Retinal pigment epithelial cell (primary cell): ENCODE measurements around the gene HDAC9.

Experiments used
- DNase-seq: peaks from one replicate; pipeline ENCODE4 v3.0.0-alpha.2; 2010; ENCODE audit warnings: low read depth
- H3K4me3 ChIP-seq: 2 replicates; pipeline ENCODE4 v1.5.1; 2011; ENCODE audit warnings: mild to moderate bottlenecking, low read length, control low read depth, moderate library complexity
- TF ChIP-seq, protein P1 (sequence below): conservative IDR thresholded peaks from 2 replicates; pipeline ENCODE4 v1.5.1; 2011; ENCODE audit warnings: low read depth, low read length, control low read depth, inconsistent platforms

HDAC9 gene

GRCh38 chr7:18499407-18500177 lies 4.0 kb downstream of the HDAC9 start:
- H3K4me3 ChIP-seq: no peak overlapping the region
- DNase-seq: no peak
- TF ChIP-seq, protein P1, sequence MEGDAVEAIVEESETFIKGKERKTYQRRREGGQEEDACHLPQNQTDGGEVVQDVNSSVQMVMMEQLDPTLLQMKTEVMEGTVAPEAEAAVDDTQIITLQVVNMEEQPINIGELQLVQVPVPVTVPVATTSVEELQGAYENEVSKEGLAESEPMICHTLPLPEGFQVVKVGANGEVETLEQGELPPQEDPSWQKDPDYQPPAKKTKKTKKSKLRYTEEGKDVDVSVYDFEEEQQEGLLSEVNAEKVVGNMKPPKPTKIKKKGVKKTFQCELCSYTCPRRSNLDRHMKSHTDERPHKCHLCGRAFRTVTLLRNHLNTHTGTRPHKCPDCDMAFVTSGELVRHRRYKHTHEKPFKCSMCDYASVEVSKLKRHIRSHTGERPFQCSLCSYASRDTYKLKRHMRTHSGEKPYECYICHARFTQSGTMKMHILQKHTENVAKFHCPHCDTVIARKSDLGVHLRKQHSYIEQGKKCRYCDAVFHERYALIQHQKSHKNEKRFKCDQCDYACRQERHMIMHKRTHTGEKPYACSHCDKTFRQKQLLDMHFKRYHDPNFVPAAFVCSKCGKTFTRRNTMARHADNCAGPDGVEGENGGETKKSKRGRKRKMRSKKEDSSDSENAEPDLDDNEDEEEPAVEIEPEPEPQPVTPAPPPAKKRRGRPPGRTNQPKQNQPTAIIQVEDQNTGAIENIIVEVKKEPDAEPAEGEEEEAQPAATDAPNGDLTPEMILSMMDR: no peak

- DNase-seq: no peak
- no peak overlapping the region for H3K4me3 ChIP-seq
- TF ChIP-seq, protein P1: no peak
Measured at GRCh38 chr7:18503126-18503866, 7.7 kb downstream of the HDAC9 start.

DNA sequence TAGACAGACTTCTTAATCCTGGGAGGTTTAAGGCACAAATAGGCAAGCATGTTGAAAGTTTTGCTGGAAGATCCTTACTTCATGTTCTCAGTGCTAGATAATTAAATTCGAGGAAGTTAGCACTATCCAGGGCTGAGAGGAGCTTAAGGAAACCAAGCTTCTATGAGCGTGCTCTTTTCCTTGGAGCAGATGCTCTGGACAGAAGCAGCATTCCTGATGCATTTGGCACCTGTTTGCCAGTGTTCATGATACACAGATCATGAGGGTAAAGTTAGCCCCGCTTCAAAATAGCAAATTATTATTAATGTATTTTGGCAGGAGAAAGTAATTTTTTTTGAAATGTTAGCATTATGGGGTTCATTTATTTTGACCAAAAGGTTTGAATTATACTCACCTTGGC lies 9.4 kb downstream of the HDAC9 start:
- no peak for DNase-seq
- H3K4me3 ChIP-seq: no peak overlapping the region
- TF ChIP-seq, protein P1: no peak

- TF ChIP-seq, protein P1: no peak
- H3K4me3 ChIP-seq: no peak overlapping the region
- DNase-seq: no peak
Measured at GRCh38 chr7:18505870-18506460, 10.4 kb downstream of the HDAC9 start.

GRCh38 chr7:18508443-18509427 lies 13.2 kb downstream of the HDAC9 start:
- DNase-seq: peak; percentile 94
- TF ChIP-seq, protein P1: no peak
- peak overlapping the region; percentile 61 for H3K4me3 ChIP-seq

DNA sequence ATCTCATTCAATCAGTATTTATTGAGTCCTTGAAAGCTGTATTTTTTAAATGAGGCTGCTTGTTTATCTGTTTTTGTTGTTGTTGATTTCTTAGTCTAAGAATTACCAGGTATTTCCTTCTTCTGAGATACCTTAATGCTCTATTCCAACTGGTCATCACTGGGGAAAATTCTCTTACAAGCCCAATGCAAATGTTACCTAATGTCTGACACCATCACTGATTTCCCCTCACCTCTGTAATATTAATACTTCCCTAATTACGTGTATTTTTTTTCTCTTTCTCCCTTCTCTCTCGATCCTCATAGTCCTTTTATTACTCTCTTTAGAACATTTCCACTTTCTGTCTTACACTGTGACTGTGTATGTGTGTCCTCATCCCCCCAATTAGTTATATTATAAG lies 13.9 kb downstream of the HDAC9 start:
- peak overlapping the region; percentile 61 for H3K4me3 ChIP-seq
- no peak for DNase-seq
- TF ChIP-seq, protein P1: no peak
